Stimulated activated CD8-positive, alpha-beta memory T cell treated with anti-CD3 and anti-CD28 coated beads, Interleukin-15, amount 100 ng/mL, for 48 hours (primary cell): Measurements from ENCODE around the gene LPA.
"Not testable (repeated sequence)": the region's sequence is repeated elsewhere in the genome, so short reads cannot be mapped to it uniquely, and the experiment has no call there.

Experiments used
- DNase-seq, 2 donors: peaks; one replicate each; pipeline ENCODE4 v3.0.0-alpha.2; 2020; ENCODE audit warnings: low read depth in 2 of 2

LPA gene

GRCh38 chr6:160664198-160664597 is at the start of gene LPA:
Gene LPA (minus strand): TSS chr6:160664275. CDS start chr6:160664214, 61 bp downstream.
- DNase-seq: not testable (repeated sequence)

- not testable (repeated sequence) for DNase-seq
These were observed 44.9 kb upstream of the LPA start for GRCh38 chr6:160708993-160709392.

GRCh38 chr6:160704688-160705087 is 40.6 kb upstream of the LPA start:
- not testable (repeated sequence) for DNase-seq

GRCh38 chr6:160701918-160702680 is 38.0 kb upstream of the LPA start, which contains the start of gene PLG:
Gene PLG (plus strand): TSS chr6:160702244. CDS start chr6:160702305, 61 bp downstream.
- DNase-seq: not testable (repeated sequence)

GRCh38 chr6:160697826-160698225 is 33.8 kb upstream of the LPA start:
- DNase-seq: no peak

GRCh38 chr6:160696884-160697283 is 32.8 kb upstream of the LPA start:
- DNase-seq: not testable (repeated sequence)

- DNase-seq: not testable (repeated sequence)
These were observed 31.5 kb upstream of the LPA start for GRCh38 chr6:160695622-160696021.

GRCh38 chr6:160695025-160695424 is 30.9 kb upstream of the LPA start:
- DNase-seq: not testable (repeated sequence)

GRCh38 chr6:160692369-160692959 is 28.4 kb upstream of the LPA start:
- no peak for DNase-seq

- DNase-seq: no peak
These were observed 27.5 kb upstream of the LPA start for GRCh38 chr6:160691617-160692016.

GRCh38 chr6:160690458-160690857 is 26.4 kb upstream of the LPA start:
- DNase-seq: no peak

GRCh38 chr6:160685762-160686450 is 21.8 kb upstream of the LPA start:
- no peak for DNase-seq

- not testable (repeated sequence) for DNase-seq
These were observed 21.2 kb upstream of the LPA start for GRCh38 chr6:160685101-160685761.

- no peak for DNase-seq
These were observed 15.3 kb upstream of the LPA start for GRCh38 chr6:160679402-160679769.

GRCh38 chr6:160678744-160679401 is 14.8 kb upstream of the LPA start:
- no peak for DNase-seq

- DNase-seq: no peak
These were observed 14.2 kb upstream of the LPA start for GRCh38 chr6:160678230-160678629.

GRCh38 chr6:160676418-160676817 is 12.3 kb upstream of the LPA start:
- not testable (repeated sequence) for DNase-seq

GRCh38 chr6:160668589-160668988 is 4.5 kb upstream of the LPA start:
- no peak for DNase-seq

- DNase-seq: peak; percentile 2 to 11
These were observed 3.8 kb upstream of the LPA start for GRCh38 chr6:160667639-160668481.

- DNase-seq: no peak
These were observed 1.2 kb downstream of the LPA start for GRCh38 chr6:160662842-160663241.

GRCh38 chr6:160662429-160662828 is 1.6 kb downstream of the LPA start:
- DNase-seq: no peak
